Measurements from ENCODE around the gene BBLN.
"Not testable (repeated sequence)": the region's sequence is repeated elsewhere in the genome, so short reads cannot be mapped to it uniquely, and the experiment has no call there.

Gene BBLN

DNA sequence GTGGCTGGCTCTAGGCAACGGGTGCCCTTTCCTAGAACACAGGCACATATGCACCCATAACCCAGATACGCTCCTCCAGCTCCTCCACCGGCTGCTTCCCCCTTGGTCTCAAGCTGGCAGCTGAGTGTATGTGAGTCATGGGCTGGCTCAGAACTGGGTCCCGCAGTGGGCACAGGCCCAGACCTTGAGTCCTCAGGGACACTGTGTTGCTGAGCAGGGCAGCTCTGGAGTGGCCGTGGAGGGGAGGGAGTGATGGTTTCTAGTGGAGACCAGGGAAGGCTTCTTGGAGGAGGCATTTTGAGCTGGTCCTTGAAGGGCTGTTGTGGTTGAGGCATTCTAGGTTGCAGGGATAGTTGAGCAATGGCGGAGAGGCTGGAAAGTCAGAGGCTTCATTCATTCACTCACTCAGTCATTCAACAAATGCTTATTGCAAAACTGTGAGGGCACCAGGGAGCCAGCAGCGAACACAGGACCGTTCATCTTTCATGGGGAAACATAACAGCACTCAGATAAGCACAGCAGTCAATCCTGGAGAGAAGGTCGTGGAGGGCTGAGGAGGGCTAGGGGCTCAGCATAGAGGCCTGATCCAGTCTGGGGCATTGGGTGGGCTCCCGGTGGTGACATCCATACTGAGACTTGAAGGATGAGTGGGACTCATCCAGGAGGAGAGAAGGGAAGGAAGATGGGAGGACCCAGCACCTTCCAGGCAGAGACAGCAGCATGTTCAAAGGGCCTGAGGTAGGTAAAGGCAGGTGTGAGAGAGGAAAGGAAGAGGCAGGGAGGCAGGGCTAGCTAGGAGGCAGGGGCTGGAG lies 2.4 kb downstream of the BBLN start:
- in situ Hi-C loops (cut with MboI; ENCODE audit: low sequenced_read_pairs) = no loop called here

DNA sequence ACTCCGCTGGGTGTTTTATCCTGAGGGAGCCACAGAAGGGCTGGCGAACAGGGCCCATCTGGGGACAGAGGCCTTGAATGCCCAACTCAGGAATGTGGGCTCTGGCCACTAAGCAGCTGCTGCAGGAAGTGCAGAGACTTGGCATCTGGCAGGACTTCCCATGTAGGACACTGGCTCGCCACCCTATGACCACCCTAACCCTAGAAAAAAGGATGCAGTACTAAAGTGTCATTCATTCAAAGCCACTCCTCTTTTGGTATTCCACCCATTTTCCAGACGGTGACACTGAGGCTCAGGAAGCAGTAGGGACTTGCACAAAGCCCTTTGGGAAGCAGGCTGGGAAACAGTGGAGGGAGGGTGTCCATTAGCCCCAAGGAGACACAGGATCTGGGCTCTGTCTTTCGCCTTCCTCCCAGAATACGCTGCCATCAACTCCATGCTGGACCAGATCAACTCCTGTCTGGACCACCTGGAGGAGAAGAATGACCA lies 3.0 kb downstream of the BBLN start:
- in situ Hi-C loops (cut with MboI; ENCODE audit: low sequenced_read_pairs) = no loop called here

DNA sequence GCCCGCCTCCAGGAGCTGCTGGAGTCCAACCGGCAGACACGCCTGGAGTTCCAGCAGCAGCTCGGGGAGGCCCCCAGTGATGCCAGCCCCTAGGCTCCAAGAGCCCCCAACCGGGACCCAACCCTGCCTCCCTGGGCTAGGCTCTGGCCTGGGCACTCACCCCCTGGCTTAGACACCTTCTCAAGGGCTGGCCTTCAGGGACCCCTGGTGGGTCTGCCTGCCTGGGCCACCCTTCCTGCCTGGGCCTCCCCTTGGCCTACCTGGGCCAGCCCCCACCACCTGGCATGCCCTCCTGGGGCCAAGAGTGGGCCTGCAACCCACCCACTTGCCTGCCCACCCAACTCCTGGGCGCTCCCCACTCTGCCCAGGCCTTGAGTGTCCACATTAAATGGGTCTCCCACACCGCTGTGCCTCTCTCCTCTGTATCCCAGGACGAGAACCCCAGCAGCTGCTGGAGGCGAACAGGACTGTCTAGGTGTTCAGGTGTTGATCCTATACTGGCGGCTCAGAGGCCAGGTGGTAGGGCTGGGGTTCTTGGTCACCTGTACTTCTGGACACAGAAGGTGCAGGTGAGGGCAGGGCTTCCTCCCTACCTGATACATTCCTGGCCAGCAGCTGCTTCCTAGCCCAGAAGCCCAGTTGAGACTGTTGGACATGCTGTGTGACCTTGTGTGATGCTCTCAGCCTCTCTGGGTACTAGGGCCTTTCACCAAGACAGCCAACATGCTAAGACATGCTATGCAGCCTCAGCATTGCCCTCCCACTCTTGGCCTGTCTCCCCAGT lies 3.6 kb downstream of the BBLN start:
- in situ Hi-C loops (cut with MboI; ENCODE audit: low sequenced_read_pairs) = no loop called here

DNA sequence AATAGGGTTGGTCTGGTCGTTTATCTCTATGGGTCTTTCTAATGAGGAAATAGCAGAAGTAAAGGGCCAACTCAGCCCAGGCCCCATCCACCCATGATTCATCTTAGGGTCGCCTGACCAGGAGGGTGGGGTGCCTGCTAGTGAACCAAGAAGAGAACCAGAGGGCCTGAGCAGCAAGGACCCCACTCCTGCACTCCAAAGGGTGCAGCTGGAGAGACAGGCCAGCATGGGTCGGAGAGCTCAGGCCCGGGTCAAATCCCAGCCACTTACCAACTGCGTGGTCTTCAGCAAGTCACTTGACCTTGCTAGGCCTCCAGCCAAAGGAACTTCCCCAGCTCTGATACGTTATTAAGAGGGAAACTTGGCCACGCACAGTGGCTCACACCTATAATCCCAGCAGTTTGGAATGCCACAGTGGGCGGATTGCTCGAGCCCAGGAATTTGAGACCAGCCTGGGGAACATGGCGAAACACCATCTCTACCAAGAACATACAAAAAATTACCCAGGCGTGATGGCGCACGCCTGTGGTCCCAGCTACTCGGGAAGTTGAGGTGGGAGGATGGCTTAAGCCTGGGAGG lies 4.3 kb downstream of the BBLN start:
- in situ Hi-C loops (cut with MboI; ENCODE audit: low sequenced_read_pairs) = no loop called here

DNA sequence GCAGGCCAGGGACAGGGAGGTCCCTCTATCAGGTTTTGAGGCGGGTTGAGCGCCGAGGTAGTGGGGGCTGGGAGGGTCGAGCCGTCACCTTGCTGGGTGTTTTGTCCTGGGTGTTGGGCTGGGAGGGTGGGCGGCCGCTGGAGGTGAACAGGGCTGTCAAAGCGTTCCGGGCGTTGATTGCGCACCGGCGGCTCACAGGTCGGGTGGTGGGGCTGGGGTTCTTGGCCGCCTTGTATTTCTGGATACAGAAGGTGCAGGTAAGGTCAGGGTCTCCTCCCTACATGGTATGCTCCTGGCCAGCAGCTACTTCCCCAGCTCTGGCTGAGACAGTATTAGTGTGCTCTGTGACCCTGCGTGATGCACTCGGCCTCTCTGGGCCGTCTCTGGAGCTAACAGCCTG lies 6.1 kb downstream of the BBLN start:
- in situ Hi-C loops (cut with MboI; ENCODE audit: low sequenced_read_pairs) = no loop called here

DNA sequence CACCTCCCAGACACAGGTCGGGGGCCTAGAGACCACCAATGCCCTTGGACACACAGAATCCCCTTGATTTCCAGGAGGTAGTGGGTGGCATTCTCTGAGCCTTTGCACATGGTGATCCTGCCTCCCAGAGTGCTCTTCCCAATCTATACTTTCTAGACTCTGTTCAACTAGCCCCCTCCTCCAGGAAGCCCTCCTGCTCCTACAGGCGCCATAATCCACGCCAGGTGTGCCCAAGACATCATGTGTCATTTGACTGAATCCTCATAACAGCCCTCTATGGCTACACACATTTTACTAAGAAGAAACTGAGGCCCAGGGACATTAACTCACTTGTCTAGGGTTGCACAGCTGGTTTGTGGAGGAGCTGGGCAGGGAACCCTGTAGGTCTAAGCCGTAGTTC lies 7.1 kb downstream of the BBLN start:
- in situ Hi-C loops (cut with MboI; ENCODE audit: low sequenced_read_pairs) = no loop called here

DNA sequence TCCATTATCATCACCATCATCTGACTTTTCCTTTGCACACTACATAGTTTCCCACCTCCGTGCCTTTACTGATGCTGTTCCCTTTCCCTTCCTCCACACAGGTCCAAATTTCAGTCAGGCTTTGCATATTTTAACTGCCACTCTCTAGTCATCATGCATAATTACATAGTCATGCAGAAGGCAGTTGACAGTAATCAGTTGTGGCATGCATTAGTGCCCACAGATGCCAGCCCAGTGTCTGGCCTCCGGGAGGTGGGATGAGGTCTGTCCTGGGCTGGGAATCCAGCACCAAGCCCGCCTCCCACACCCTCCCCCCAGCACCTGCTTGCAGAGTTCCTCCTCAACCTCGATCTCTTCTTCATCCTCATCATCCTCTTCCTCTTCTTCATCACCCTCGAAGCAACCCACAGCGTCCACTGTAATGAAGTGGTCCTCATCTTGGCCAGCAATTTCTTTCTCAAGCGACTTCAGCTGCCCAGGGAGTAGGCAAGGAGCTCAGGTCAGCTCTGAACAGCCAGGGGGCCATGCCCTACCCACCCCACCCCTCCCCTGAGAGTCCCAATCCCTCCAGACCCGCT lies 8.8 kb downstream of the BBLN start:
- in situ Hi-C loops (cut with MboI; ENCODE audit: low sequenced_read_pairs) = no loop called here

DNA sequence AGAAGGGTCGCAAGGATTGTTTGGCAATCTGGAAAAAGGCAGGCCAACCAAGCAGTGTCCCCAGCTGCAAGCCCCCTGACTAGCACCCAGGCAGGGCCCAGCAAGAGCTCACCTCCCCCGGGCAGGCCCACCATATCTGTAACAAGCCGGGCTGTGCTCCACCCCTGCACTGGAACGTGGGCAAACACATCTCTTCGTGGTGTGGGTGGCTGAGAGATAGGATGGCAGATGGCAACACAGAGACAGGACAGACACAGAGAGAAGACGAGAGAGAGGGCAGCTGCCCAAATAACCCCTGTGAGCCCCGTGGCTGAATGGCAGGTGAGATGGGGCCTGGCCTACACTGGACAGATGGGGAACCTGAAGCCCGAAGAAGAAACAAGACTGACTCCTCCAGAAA lies 9.4 kb downstream of the BBLN start:
- in situ Hi-C loops (cut with MboI; ENCODE audit: low sequenced_read_pairs) = no loop called here

DNA sequence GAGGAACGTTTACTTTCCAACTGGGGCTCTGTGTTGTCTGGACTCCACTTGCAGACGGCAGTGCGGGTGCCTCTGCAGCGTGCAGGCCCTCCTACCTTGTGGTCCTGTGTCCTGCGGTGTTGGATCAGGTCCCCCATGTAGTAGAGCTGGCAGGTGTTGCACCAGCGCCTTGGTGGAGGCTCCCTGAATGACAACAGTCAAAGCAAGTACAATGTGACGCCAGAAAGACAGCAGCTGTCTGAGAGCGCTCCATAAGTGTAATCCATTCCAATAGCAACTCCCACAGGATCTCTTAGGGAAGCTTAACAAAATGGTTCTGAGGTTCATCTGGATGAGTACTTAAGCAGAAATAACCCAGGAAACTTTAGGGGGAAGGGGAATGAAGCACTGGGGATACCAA lies 9.9 kb downstream of the BBLN start:
- in situ Hi-C loops (cut with MboI; ENCODE audit: low sequenced_read_pairs) = no loop called here

DNA sequence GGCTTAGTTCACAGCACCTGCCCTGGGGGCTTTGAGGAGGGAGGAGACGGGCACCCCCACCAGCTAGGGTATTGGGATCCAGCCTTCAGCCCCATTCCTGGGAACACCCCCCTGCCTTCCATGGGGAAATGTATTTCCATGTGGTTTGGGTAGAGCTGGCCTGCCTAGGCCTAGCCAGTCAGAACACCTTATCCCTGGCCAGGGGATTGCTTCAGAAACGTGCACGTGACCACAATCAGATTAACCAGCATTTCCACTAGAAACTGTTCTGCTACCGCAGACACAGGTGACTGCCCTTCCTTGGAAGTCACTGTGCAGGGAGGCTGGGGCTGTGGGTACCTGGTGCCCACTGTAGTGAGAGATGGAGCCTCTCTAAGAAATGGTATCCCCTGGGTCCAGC lies 14.0 kb downstream of the BBLN start:
- in situ Hi-C loops (cut with MboI; ENCODE audit: low sequenced_read_pairs) = no loop called here

DNA sequence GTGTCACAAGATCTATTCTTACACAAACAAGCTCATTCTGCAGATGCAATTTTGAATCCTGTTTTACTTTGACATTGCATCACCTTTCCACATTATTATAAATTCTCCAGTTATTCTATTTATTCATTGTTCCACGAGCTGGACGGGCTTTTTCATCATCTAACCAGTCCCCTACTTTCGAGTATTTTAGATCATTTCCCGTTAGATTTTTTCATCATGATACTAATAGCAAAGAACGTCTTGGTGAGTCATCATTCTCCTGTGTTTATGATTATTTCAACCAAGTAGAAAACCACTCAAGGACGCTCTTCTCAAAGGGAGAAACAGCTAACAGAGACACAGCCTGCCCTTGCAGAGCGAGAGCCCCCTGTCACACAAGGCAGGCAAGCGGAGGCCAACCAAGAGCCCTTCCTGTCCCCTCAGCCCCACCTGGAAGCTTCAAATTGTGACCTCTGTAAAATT lies 15.1 kb downstream of the BBLN start:
- in situ Hi-C loops (cut with MboI; ENCODE audit: low sequenced_read_pairs) = no loop called here

DNA sequence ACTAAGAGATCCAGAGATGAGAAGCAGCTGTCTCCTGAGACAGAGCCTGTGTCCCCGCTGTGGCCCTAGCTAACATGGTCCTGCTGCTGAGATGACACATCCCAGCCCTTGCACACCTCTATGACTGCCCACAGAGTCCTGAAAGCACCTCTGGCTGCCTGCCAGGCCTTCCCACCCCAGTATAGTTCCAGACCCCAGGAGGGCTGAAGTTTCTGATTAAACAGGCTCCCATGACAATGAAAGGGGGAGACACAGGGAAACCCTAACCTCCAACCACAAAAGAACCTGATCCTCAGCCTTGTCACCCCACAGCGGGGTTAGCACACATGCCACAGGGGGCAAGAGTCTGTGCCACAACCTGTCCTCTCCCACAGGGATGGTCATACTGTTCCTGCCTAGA lies 15.7 kb downstream of the BBLN start:
- in situ Hi-C loops (cut with MboI; ENCODE audit: low sequenced_read_pairs) = no loop called here

DNA sequence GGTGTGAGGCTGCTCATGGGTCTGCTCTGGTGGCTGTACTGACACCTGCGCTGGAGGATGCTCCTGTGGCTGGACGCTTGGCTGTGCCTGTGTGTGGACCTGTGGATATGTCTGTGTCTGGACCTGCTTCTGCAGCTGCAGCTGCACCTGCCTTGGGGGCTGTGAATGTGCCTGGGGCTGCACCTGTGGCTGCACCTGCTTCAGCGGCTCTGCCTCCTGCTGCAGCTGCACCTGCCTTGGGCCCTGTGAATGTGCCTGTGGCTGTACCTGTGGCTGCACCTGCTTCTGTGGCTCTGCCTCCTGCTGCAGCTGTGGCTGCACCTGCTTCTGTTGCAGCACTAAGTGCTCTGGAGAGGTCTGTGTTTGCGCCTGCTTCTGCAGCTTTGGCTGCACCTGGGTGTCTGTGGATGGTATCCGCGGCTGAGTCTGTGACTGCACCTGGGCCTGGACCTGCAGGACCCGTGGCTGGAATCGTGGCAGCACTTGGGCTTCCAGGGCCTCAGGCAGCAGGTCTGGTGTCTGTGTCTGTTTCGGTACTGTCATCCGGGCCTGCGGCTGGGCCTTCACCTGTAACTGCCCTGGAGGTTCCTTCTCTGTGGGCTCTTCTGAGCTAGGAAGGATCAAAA lies 18.9 kb downstream of the BBLN start:
- in situ Hi-C loops (cut with MboI; ENCODE audit: low sequenced_read_pairs) = no loop called here

DNA sequence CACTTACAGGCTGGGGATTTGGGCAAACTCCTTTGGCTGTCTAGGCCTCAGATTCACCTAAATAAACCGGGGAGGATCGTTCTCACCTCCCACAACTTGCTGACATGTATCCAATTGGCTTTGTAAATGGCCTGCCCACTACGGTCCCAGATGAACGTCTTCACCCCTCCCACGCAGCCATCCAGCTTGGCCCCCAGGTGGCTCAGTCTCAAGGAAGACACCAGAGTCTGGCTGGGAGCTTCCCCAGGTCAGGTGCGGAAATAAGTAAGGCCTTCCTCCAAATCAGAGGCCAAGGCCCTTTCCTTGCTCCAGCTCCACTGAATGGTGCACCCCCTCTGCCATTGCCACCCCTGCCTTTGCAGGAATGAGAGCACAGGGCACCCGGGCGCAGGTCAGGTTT lies 19.9 kb downstream of the BBLN start:
- in situ Hi-C loops (cut with MboI; ENCODE audit: low sequenced_read_pairs) = no loop called here

DNA sequence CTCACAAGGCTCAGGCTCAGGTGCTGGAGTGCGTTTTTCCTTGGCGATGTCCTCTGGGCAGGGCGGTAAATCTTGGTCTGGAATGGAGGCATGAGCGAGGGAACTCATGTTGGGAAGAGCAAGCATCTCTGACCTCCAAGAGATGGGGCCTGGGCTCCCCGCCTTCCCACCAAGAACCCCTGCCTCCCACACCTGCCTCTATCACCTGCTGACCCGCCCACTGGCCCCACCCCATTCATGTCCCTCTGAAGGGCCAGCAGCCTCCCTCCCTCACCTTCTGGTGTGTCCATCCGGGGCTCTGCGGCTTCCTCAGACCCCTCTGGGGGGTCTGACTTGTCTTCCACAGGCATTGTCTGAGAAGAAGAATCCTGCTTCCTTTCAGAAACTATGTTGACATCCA lies 20.4 kb downstream of the BBLN start:
- in situ Hi-C loops (cut with MboI; ENCODE audit: low sequenced_read_pairs) = no loop called here

DNA sequence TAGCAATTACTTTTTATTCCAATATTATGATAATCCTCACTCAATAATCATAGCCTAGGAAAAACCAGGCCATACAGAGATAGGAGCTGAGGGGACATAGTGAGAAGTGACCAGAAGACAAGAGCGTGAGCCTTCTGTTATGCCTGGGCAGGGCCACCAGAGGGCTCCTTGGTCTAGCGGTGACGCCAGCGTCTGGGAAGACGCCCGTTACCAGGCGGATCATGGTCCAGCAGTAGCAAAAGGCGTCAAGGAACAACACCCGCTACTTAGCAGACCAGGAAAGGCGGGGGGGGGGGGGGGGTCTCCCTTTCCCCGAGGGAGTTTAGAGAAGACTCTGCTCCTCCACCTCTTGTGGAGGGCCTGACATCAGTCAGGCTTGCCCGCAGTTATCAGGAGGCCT lies 21.4 kb downstream of the BBLN start:
- in situ Hi-C loops (cut with MboI; ENCODE audit: low sequenced_read_pairs) = not testable (repeated sequence)

DNA sequence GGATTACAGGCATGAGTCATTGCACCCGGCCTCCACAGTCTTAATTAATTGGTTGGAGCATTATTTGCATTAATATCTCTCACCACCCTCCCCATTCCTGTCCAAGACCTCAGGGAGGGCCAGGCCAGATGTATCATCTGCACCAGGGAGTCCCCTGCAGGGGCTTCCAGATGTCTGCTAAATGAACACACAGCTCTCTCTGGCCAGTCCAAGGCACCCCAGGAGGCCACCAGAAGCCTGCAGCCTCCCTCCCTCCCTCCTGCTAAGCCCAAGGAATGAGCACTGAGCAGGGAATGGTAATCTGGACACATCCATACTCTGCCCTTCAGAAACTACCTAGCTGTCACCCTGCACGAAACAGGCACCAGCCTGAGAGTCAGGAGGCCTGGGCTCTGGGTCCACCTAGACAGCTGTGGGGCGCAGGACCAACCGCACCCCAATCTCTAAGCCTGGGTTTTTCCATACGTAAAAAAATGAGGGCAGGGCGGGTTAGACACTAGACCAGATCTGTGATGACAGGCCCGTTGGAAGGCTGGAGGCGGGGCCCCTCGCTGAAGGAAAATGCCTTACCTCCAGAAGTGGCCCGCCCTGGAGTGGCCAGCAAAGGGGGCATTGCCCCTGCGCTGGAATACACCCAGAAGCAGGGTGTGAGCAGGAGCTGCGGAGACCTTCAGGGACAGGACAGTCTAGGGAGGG lies 23.0 kb downstream of the BBLN start:
- in situ Hi-C loops (cut with MboI; ENCODE audit: low sequenced_read_pairs) = no loop called here

DNA sequence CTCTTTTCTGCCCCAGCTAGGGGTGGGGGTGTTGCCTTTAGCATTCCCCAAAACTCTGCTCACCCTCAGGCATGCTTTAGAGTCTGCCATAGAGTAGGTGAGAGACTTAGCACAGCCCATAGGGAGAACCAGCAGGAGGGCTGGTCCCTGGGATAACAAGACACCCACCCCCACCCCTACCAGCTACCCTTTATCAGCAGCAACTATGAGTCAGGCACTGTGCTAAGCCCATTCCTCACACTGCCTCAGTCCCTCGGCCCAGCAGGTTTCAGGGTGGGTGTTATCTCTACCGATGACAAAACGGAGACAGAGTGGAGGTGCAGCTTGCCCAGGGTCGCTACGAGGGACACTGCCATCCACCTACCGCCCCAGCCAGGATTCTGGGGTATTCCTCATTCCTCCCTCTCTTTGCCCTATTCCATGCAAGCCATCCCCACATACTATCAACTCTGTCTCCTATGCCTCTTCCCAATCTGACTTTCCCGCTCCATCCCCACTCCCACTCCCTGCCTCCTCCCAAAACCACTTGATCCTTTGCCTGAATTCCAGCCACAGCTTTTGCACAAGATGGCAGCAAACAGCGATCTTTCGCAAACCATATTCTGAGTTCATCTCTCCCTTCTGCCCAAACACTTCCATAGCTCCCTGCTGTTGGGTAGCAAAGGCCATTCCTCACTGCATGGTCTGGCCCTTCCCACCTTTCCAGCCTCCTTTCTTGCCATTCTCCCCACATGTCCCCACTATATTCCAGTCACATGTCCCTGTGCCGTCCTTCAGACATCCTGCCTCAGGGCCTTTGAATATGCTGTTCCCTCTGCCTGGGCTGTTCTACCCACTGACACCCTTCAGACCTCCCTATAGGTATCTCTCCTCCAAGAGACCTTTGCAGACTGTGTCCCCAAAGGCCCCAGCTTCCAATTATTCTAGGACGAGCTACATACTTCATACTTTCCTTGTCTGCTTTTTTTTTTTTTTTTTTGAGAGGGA lies 26.2 kb downstream of the BBLN start:
- in situ Hi-C loops (cut with MboI; ENCODE audit: low sequenced_read_pairs) = no loop called here

DNA sequence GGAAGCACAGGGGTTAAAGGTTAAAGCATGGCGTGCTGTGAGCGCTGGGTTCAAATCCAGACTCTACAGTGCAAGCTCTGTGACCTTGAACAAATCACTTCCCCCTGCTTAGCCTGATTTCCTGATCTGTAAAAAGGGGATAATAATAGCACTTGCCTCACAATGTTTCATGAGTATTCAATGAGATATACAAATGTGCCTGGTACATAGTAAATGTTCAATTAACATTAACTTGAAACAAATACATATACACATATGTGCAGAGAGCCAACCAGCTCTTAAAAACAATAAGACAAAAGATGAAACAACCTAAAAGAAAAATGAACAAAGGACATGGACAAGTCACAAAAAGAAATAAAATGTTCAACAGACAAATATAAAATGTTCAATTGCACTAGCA lies 27.3 kb downstream of the BBLN start:
- in situ Hi-C loops (cut with MboI; ENCODE audit: low sequenced_read_pairs) = no loop called here
